ENCODE data around the gene CUBN. TPM values are rescaled to one million over a fixed set of nuclear protein-coding genes. Genes with fewer than 3 reads are reported as not detected.

Gene CUBN
- total RNA-seq, 1 experiment from 2014 or later = 4.6 TPM

GRCh38 chr10:17058093-17058492 lies 71.5 kb downstream of the CUBN start:
- no peaks in the 10 kb centered on the region for H3K27me3 ChIP-seq (replicated peaks; ENCODE audit: control insufficient read depth, insufficient read depth, low read length)
- no peak overlapping the region for H3K4me3 ChIP-seq (ENCODE audit: low read depth, low read length)
- H3K9me3 ChIP-seq = 0 out of 2 replicates have a peak, but pooled peaks cover 3% of the 10 kb centered on the region
- no peaks in the 10 kb centered on the region for H3K27me3 Mint-ChIP-seq (ENCODE audit: insufficient read depth, unreplicated experiment)
- intact Hi-C loops (cut with micrococcal nuclease; ENCODE audit: unreplicated experiment) = loop anchor here (5.0 kb wide), 1 partner anchor 119 kb away; no protein-coding TSS in a partner anchor
- peaks cover 2% of the 10 kb centered on the region for H3K9me3 Mint-ChIP-seq (ENCODE audit: unreplicated experiment)
- ChIA-PET POLR2A (no interaction called here), CTCF (no interaction called here)
- no peak overlapping the region for H3K27ac Mint-ChIP-seq (ENCODE audit: unreplicated experiment)
- H3K36me3 ChIP-seq (ENCODE audit: control insufficient read depth, insufficient read depth, low read length) = no peaks in the 10 kb centered on the region
- TF ChIP-seq CTCF (IDR thresholded peaks at IDR 0.05; ENCODE audit: insufficient read depth in 1 of 2, low read depth in 1 of 2, low read length in 1 of 2, severe bottlenecking in 1 of 2, unreplicated experiment in 1 of 2) = no peak
- H3K36me3 Mint-ChIP-seq (ENCODE audit: insufficient read depth, unreplicated experiment) = no peaks in the 10 kb centered on the region
- peaks cover 16% of the 10 kb centered on the region for H3K4me1 Mint-ChIP-seq (ENCODE audit: low read depth, unreplicated experiment)
- DNase-seq = no peak
- BruUV-seq (replicated peaks) = no TSS peak
- peaks cover 23% of the 10 kb centered on the region for H3K4me1 ChIP-seq
- no peak overlapping the region for H3K4me3 Mint-ChIP-seq (ENCODE audit: unreplicated experiment)

GRCh38 chr10:17056781-17057428 lies 72.7 kb downstream of the CUBN start:
- Histone ChIP-seq H3K4me1 (peaks cover 12% of the 10 kb centered on the region), H3K9me3 (0 out of 2 replicates have a peak, but pooled peaks cover 4% of the 10 kb centered on the region), H3K4me3 (ENCODE audit: low read depth, low read length) (no peak overlapping the region), H3K27me3 (replicated peaks; ENCODE audit: control insufficient read depth, insufficient read depth, low read length) (no peaks in the 10 kb centered on the region), H3K36me3 (ENCODE audit: control insufficient read depth, insufficient read depth, low read length) (no peaks in the 10 kb centered on the region)
- H3K4me1 Mint-ChIP-seq (ENCODE audit: low read depth, unreplicated experiment) = peaks cover 13% of the 10 kb centered on the region
- DNase-seq = no peak
- no peaks in the 10 kb centered on the region for H3K27me3 Mint-ChIP-seq (ENCODE audit: insufficient read depth, unreplicated experiment)
- H3K4me3 Mint-ChIP-seq (ENCODE audit: unreplicated experiment) = no peak overlapping the region
- ChIA-PET POLR2A (no interaction called here), CTCF (no interaction called here)
- intact Hi-C loops (cut with micrococcal nuclease; ENCODE audit: unreplicated experiment) = loop anchor here (5.0 kb wide), 1 partner anchor 120 kb away; no protein-coding TSS in a partner anchor
- BruUV-seq (replicated peaks) = no TSS peak
- no peak for TF ChIP-seq CTCF (IDR thresholded peaks at IDR 0.05; ENCODE audit: insufficient read depth in 1 of 2, low read depth in 1 of 2, low read length in 1 of 2, severe bottlenecking in 1 of 2, unreplicated experiment in 1 of 2)
- H3K9me3 Mint-ChIP-seq (ENCODE audit: unreplicated experiment) = peaks cover 14% of the 10 kb centered on the region
- H3K27ac Mint-ChIP-seq (ENCODE audit: unreplicated experiment) = no peak overlapping the region
- H3K36me3 Mint-ChIP-seq (ENCODE audit: insufficient read depth, unreplicated experiment) = no peaks in the 10 kb centered on the region

GRCh38 chr10:17053513-17053912 lies 76.1 kb downstream of the CUBN start:
- Mint-ChIP-seq H3K27me3 (ENCODE audit: insufficient read depth, unreplicated experiment) (no peaks in the 10 kb centered on the region), H3K36me3 (ENCODE audit: insufficient read depth, unreplicated experiment) (no peaks in the 10 kb centered on the region), H3K9me3 (ENCODE audit: unreplicated experiment) (peaks cover 37% of the 10 kb centered on the region), H3K4me3 (ENCODE audit: unreplicated experiment) (no peak overlapping the region), H3K27ac (ENCODE audit: unreplicated experiment) (no peak overlapping the region), H3K4me1 (ENCODE audit: low read depth, unreplicated experiment) (no peaks in the 10 kb centered on the region)
- no peaks in the 10 kb centered on the region for H3K36me3 ChIP-seq (ENCODE audit: control insufficient read depth, insufficient read depth, low read length)
- no peak for TF ChIP-seq CTCF (IDR thresholded peaks at IDR 0.05; ENCODE audit: insufficient read depth in 1 of 2, low read depth in 1 of 2, low read length in 1 of 2, severe bottlenecking in 1 of 2, unreplicated experiment in 1 of 2)
- no peak for DNase-seq
- H3K4me3 ChIP-seq (ENCODE audit: low read depth, low read length) = no peak overlapping the region
- no peaks in the 10 kb centered on the region for H3K4me1 ChIP-seq
- CTCF ChIA-PET = no interaction called here
- intact Hi-C loops (cut with micrococcal nuclease; ENCODE audit: unreplicated experiment) = no loop called here
- 0 out of 2 replicates have a peak, but pooled peaks cover 4% of the 10 kb centered on the region for H3K9me3 ChIP-seq
- BruUV-seq (replicated peaks) = no TSS peak
- H3K27me3 ChIP-seq (replicated peaks; ENCODE audit: control insufficient read depth, insufficient read depth, low read length) = no peaks in the 10 kb centered on the region
- POLR2A ChIA-PET = no interaction called here

Measured in Caco-2 (cell line).